ENCODE results near the gene RNH1. TPM values are rescaled to one million over a fixed set of nuclear protein-coding genes. Genes with fewer than 3 reads are reported as not detected.
A peak's percentile ranks its signal among the peaks of the same experiment; 100 is the strongest.

Gene RNH1
- total RNA-seq, 1 experiment from 2014 or later, result 60.0 TPM

- Histone ChIP-seq H3K14ac (ENCODE audit: insufficient read depth, low read length) (no peak overlapping the region), H3K4me2 (ENCODE audit: insufficient read depth, insufficient read length, low read length) (no peak overlapping the region), H4K20me1 (ENCODE audit: control insufficient read depth, insufficient read depth, insufficient read length) (no peaks in the 10 kb centered on the region), H3K23me2 (ENCODE audit: insufficient read length, low read depth, low read length, poor library complexity, severe bottlenecking) (no peaks in the 10 kb centered on the region), H4K8ac (replicated peaks; ENCODE audit: insufficient read length, low read depth, low read length) (no peak overlapping the region), H3K9ac (ENCODE audit: extremely low read depth, insufficient read length, low read length) (no peak overlapping the region), H2BK20ac (ENCODE audit: low read depth, low read length, poor library complexity, severe bottlenecking) (no peak overlapping the region), H3K27ac (ENCODE audit: insufficient read length, low read depth, low read length) (no peak overlapping the region), H2AFZ (ENCODE audit: low read length) (no peak overlapping the region), H3K23ac (ENCODE audit: insufficient read length, low read depth, low read length) (no peak overlapping the region), H4K91ac (ENCODE audit: insufficient read length, low read depth, low read length) (no peak overlapping the region), H2BK5ac (ENCODE audit: insufficient read length, low read length) (no peak overlapping the region), H2BK15ac (ENCODE audit: low read depth, low read length) (no peak overlapping the region), H3K4me1 (ENCODE audit: insufficient read depth, low read length) (no peaks in the 10 kb centered on the region), H2BK12ac (ENCODE audit: insufficient read length, low read depth, low read length) (no peak overlapping the region), H3K18ac (ENCODE audit: insufficient read length, low read depth, low read length) (no peak overlapping the region), H2AK5ac (ENCODE audit: insufficient read length, low read length) (no peak overlapping the region), H2BK120ac (ENCODE audit: low read depth, low read length, poor library complexity, severe bottlenecking) (no peak overlapping the region), H3K27me3 (ENCODE audit: insufficient read depth, low read length) (no peaks in the 10 kb centered on the region), H3K9me3 (ENCODE audit: control insufficient read depth, low read depth, low read length) (no peaks in the 10 kb centered on the region), H3K79me2 (ENCODE audit: insufficient read depth, low read length) (no peaks in the 10 kb centered on the region), H3K56ac (ENCODE audit: insufficient read length, low read depth, low read length) (no peak overlapping the region), H3K79me1 (ENCODE audit: insufficient read depth, low read depth, low read length, poor library complexity, severe bottlenecking) (no peaks in the 10 kb centered on the region), H4K5ac (ENCODE audit: insufficient read length, low read depth, low read length) (no peak overlapping the region), H3T11ph (ENCODE audit: low read length) (no peak overlapping the region), H3K4ac (ENCODE audit: low read depth, low read length) (no peak overlapping the region)
- H3K9me3 Mint-ChIP-seq, result no peaks in the 10 kb centered on the region
- no CpG with 5 or more reads among the region's 38 CpGs for WGBS (ENCODE audit: extremely low coverage, insufficient read length, low lambda C conversion rate)
- H3K27me3 Mint-ChIP-seq (ENCODE audit: low read depth), result no peaks in the 10 kb centered on the region; the same call in 1 of the 2 replicates
- DNase-seq, result peak; percentile 23
- peaks cover 5 to 26% (median 26%) of the 10 kb centered on the region in 3 experiments for H3K36me3 Mint-ChIP-seq (ENCODE audit: insufficient read depth in 1 of 3, low read depth in 3 of 3)
- H3K4me3 Mint-ChIP-seq, result no peak overlapping the region
- H3K4me1 Mint-ChIP-seq, result no peaks in the 10 kb centered on the region
- TF ChIP-seq, protein P1, sequence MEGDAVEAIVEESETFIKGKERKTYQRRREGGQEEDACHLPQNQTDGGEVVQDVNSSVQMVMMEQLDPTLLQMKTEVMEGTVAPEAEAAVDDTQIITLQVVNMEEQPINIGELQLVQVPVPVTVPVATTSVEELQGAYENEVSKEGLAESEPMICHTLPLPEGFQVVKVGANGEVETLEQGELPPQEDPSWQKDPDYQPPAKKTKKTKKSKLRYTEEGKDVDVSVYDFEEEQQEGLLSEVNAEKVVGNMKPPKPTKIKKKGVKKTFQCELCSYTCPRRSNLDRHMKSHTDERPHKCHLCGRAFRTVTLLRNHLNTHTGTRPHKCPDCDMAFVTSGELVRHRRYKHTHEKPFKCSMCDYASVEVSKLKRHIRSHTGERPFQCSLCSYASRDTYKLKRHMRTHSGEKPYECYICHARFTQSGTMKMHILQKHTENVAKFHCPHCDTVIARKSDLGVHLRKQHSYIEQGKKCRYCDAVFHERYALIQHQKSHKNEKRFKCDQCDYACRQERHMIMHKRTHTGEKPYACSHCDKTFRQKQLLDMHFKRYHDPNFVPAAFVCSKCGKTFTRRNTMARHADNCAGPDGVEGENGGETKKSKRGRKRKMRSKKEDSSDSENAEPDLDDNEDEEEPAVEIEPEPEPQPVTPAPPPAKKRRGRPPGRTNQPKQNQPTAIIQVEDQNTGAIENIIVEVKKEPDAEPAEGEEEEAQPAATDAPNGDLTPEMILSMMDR (conservative IDR thresholded peaks at IDR 0.05), result no peak
- no peak overlapping the region for H3K27ac Mint-ChIP-seq
These were observed 16.7 kb downstream of the RNH1 start for GRCh38 chr11:490186-490929.
